GM12874 (cell line): ENCODE results near the gene RAB4B.

Source experiments
- TF ChIP-seq, protein P1 (sequence below): IDR thresholded peaks from 2 replicates; pipeline ENCODE4 v1.5.1; 2011; ENCODE audit warnings: low read depth, mild to moderate bottlenecking, control low read depth, low read length, moderate library complexity; ENCODE audit not compliant: insufficient read depth

Gene RAB4B, protein sequence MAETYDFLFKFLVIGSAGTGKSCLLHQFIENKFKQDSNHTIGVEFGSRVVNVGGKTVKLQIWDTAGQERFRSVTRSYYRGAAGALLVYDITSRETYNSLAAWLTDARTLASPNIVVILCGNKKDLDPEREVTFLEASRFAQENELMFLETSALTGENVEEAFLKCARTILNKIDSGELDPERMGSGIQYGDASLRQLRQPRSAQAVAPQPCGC

DNA sequence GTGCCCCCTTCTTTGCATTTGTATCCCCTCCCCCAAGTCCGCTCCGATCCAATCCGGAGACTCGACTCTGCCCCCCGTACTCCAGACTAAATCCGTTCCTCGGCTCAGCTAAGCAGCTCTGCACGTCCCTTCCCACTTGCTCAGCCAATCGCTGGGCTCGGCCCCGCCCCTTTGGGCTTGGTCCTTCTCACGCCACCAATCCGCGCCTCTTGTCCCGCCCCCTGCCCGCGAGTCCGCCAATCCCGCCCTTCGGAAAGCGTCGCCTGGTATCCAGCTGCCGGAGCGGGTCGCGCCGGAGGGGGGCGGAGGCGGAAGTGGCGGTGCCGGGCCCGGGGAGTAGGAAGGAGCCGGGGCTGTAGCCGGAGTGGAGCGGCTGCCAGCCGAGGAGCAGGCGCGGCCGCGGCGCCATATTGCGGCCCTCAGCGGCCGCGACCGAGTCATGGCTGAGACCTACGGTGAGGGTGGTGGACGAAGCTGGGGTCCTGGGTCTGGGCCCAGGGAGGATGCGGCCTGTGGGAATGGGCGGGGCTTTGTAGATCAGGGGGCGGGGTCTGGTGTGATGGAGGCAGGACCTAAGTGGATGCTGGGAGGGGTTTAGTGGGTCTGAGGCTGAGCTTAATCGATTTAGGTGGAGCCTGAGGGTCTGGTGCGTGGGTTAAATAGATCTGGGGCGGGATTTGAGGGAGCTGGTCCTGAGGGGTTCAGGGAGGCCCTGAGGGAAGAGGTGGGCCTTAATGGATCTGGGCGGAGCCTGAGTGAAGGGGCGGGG, at the start of gene RAB4B:
RAB4B (plus strand) TSS at position 311 of the 769 bp plus-strand sequence; CDS start at position 440, 129 bp downstream.
- TF ChIP-seq, protein P1, sequence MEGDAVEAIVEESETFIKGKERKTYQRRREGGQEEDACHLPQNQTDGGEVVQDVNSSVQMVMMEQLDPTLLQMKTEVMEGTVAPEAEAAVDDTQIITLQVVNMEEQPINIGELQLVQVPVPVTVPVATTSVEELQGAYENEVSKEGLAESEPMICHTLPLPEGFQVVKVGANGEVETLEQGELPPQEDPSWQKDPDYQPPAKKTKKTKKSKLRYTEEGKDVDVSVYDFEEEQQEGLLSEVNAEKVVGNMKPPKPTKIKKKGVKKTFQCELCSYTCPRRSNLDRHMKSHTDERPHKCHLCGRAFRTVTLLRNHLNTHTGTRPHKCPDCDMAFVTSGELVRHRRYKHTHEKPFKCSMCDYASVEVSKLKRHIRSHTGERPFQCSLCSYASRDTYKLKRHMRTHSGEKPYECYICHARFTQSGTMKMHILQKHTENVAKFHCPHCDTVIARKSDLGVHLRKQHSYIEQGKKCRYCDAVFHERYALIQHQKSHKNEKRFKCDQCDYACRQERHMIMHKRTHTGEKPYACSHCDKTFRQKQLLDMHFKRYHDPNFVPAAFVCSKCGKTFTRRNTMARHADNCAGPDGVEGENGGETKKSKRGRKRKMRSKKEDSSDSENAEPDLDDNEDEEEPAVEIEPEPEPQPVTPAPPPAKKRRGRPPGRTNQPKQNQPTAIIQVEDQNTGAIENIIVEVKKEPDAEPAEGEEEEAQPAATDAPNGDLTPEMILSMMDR = no peak

DNA sequence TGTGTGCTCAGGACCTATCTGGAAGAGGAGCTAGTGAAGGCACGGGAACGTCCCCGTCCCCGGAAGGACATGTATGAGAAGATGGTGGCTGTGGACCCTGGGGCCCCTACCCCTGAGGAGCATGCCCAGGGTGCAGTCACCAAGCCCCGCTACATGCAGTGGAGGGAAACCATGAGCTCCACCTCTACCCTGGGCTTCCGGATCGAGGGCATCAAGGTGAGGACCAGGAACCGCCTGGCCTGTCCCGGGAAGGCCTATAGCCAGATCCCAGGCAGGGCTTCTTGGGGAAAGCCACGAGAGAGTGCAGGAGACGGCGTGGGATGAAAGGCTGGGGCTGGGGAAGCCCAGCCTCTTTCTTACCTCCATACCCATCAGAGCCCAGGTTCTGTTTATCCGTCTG, 44.9 kb upstream of the RAB4B start:
- TF ChIP-seq, protein P1 = no peak

DNA sequence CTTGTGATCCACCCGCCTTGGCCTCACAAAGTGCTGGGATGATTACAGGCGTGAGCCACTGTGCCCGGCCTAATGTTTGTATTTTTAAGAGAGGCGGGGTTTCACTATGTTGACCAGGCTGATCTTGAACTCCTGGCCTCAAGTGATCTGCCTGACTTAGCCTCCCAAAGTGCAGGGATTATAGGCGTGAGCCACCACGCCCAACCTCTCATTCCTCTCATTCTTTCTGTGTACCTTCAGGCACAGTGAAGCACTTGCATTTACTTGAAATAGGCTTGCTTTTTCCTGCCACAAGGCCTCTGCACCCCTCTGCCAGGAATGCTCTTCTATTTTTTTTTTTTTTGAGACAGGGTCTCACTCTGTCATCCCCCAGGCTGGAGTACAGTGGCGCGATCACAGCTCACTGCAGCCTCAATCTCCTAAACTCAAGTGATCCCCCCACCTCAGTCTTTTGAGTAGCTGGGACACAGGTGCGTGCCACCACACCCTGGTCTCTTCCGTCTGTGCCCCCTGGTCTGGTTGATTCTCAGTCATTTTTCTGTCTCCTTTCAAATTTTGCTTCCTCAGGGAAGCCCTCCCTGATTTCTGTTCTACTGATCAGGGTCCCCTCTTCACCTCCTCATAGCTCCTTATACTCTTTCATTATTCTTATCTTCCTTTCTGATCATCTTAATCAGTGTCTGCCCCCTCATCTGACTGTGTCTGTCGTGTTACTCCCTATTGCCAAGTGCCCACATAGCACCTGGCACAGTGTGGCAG, 42.9 kb upstream of the RAB4B start:
- TF ChIP-seq, protein P1 = no peak

GRCh38 chr19:40736661-40737060, 41.4 kb upstream of the RAB4B start:
- TF ChIP-seq, protein P1 = no peak

GRCh38 chr19:40737102-40737644, 40.9 kb upstream of the RAB4B start:
- TF ChIP-seq, protein P1 = no peak

DNA sequence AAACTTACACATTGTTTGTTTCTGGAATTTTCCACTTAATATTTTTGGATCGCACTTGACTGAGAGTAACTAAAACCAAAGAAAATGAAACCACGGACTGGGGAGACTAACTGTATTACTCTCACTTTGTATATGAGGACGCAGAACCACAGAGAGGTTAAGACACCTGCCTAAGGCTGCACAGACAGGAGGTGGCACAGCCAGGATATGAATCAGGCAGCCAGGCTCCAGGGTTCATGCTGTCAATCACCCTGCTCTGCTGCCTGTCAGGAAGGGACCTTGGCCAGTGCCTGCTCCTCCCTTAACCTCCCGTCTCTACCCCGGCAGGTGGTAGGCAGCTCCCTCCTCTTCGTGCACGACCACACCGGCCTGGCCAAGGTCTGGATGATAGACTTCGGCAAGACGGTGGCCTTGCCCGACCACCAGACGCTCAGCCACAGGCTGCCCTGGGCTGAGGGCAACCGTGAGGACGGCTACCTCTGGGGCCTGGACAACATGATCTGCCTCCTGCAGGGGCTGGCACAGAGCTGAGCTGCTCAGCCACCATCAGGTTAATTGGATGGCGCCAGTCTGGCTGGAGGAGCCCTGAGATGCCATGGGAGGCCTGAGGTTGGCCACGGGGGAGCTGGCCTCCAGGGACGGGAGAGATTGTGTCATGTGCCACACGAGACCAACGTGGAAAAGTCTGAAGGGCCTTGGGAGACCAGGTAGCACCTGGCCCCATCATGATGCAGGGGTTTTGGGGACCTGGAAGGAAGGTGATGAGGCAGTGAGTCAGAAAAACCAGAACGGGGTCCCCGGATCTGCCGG, 38.8 kb upstream of the RAB4B start:
- TF ChIP-seq, protein P1 = no peak
